ENCODE measurements around the gene ADGRB2. TPM values are rescaled to one million over a fixed set of nuclear protein-coding genes. Genes with fewer than 3 reads are reported as not detected.
A peak's percentile ranks its signal among the peaks of the same experiment; 100 is the strongest.

The ADGRB2 gene
- total and polyA plus RNA-seq, 2 of the 4 experiments (the other 2 are of a cell fraction): 2.2 to 11.9 TPM

DNA sequence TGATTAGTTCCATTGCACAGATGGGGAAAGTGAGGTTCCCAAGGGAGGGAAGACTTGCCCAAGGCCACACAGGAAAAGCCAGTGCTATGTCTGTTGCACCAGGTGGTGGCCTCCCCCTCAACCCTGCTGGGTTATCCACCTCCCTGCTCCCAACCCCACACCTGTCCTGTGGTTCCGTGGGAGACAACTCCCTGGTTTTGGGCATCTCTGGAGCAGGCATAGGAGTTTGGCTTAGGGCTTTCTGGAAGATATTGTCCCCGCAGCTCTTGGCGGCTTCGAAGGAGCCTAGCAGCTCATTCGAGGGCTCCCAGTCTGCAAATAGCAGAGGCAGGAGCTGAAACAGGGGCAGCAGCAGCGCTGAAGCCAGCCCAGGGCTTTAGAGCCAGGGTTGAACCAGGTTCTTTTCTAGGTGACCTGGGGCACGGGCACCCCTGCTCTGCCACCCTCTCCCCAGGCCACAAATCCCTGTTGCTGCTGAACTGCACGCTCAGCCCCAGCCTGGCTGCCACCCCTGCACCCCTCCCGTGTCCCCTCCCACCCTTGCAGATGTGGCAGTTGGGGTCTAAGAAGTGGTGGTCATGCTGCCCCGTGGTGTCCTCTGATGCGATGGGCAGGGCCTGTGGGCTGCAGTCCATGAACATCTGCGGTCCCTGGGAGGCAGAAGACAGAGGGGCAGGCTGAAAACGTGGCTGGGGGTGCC lies 29.6 kb upstream of the ADGRB2 start:
- no peak overlapping the region for H3K18ac ChIP-seq (ENCODE audit: low read depth, low read length)
- H2AK5ac ChIP-seq (ENCODE audit: low read depth, low read length): 0 out of 2 replicates have a peak overlapping the region, but pooled peaks have one; percentile 4
- no peak overlapping the region for H2AFZ ChIP-seq (replicated peaks; ENCODE audit: low read length, poor library complexity)
- POLR2A ChIA-PET (ENCODE audit: unreplicated experiment): no interaction called here
- H3K27me3 ChIP-seq (ENCODE audit: control insufficient read depth, insufficient read depth, low read length): no peaks in the 10 kb centered on the region
- no peak overlapping the region for H2BK120ac ChIP-seq (ENCODE audit: low read depth, low read length)
- TF ChIP-seq RCOR1 (IDR thresholded peaks at IDR 0.05; ENCODE audit: insufficient replicate concordance, low read length) (no peak), CHD1 (IDR thresholded peaks at IDR 0.05; ENCODE audit: low read depth, low read length) (no peak), MXI1 (IDR thresholded peaks at IDR 0.05; ENCODE audit: borderline replicate concordance, low read depth, low read length) (no peak), POLR2A (IDR thresholded peaks at IDR 0.05; ENCODE audit: low read depth, low read length) (no peak), BHLHE40 (IDR thresholded peaks at IDR 0.05; ENCODE audit: low read depth, low read length) (no peak), RAD21 (IDR thresholded peaks at IDR 0.05; ENCODE audit: low read length) (no peak), MAFK (IDR thresholded peaks at IDR 0.05; ENCODE audit: low read depth, low read length) (no peak), SMC3 (IDR thresholded peaks at IDR 0.05; ENCODE audit: low read depth, low read length) (no peak), FOS (IDR thresholded peaks at IDR 0.05; ENCODE audit: low read depth, low read length) (no peak), NFE2L2 (IDR thresholded peaks at IDR 0.05; ENCODE audit: low read depth, low read length) (no peak), MAZ (IDR thresholded peaks at IDR 0.05; ENCODE audit: borderline replicate concordance, low read depth, low read length) (no peak), RFX5 (IDR thresholded peaks at IDR 0.05; ENCODE audit: low read depth, low read length) (no peak), CEBPB (IDR thresholded peaks at IDR 0.05; ENCODE audit: low read depth, low read length) (no peak)
- TF ChIP-seq, protein P1, sequence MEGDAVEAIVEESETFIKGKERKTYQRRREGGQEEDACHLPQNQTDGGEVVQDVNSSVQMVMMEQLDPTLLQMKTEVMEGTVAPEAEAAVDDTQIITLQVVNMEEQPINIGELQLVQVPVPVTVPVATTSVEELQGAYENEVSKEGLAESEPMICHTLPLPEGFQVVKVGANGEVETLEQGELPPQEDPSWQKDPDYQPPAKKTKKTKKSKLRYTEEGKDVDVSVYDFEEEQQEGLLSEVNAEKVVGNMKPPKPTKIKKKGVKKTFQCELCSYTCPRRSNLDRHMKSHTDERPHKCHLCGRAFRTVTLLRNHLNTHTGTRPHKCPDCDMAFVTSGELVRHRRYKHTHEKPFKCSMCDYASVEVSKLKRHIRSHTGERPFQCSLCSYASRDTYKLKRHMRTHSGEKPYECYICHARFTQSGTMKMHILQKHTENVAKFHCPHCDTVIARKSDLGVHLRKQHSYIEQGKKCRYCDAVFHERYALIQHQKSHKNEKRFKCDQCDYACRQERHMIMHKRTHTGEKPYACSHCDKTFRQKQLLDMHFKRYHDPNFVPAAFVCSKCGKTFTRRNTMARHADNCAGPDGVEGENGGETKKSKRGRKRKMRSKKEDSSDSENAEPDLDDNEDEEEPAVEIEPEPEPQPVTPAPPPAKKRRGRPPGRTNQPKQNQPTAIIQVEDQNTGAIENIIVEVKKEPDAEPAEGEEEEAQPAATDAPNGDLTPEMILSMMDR (conservative IDR thresholded peaks at IDR 0.05; ENCODE audit: low read depth, low read length): no peak
- TF ChIP-seq, protein P2, sequence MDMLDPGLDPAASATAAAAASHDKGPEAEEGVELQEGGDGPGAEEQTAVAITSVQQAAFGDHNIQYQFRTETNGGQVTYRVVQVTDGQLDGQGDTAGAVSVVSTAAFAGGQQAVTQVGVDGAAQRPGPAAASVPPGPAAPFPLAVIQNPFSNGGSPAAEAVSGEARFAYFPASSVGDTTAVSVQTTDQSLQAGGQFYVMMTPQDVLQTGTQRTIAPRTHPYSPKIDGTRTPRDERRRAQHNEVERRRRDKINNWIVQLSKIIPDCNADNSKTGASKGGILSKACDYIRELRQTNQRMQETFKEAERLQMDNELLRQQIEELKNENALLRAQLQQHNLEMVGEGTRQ (IDR thresholded peaks at IDR 0.05; ENCODE audit: low read depth, low read length): no peak
- TF ChIP-seq, protein P3, sequence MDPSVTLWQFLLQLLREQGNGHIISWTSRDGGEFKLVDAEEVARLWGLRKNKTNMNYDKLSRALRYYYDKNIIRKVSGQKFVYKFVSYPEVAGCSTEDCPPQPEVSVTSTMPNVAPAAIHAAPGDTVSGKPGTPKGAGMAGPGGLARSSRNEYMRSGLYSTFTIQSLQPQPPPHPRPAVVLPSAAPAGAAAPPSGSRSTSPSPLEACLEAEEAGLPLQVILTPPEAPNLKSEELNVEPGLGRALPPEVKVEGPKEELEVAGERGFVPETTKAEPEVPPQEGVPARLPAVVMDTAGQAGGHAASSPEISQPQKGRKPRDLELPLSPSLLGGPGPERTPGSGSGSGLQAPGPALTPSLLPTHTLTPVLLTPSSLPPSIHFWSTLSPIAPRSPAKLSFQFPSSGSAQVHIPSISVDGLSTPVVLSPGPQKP (IDR thresholded peaks at IDR 0.05; ENCODE audit: borderline replicate concordance, low read depth, low read length): no peak
- no peak overlapping the region for H2BK5ac ChIP-seq (ENCODE audit: low read depth, low read length, poor library complexity, severe bottlenecking)
- no peak overlapping the region for H4K5ac ChIP-seq (ENCODE audit: low read depth, low read length)
- H3K56ac ChIP-seq (ENCODE audit: extremely low read depth, insufficient read depth, low read length): no peak overlapping the region
- H3K4ac ChIP-seq (ENCODE audit: low read depth, low read length): no peak overlapping the region
- H4K91ac ChIP-seq (ENCODE audit: insufficient read depth, low read depth, low read length): no peak overlapping the region
- H3K23ac ChIP-seq (ENCODE audit: low read depth, low read length): no peak overlapping the region
- no peak for ATAC-seq (ENCODE audit: low read depth)
- no peak overlapping the region for H3K9ac ChIP-seq (ENCODE audit: low read depth, low read length)
- H2BK15ac ChIP-seq (ENCODE audit: low read depth, low read length): no peak overlapping the region
- peaks cover 1% of the 10 kb centered on the region; the same call in 1 of the 2 replicates for H3K36me3 ChIP-seq (ENCODE audit: control insufficient read depth, insufficient read depth, low read length)
- peaks cover 11 to 45% of the 10 kb centered on the region in 2 experiments; a peak in 2 of 4 replicates for H3K79me1 ChIP-seq (ENCODE audit: low read depth in 1 of 2, low read length in 2 of 2)
- no peak for DNase-seq
- H3K9me1 ChIP-seq (ENCODE audit: insufficient read depth, low read length): peaks cover 18% of the 10 kb centered on the region
- intact Hi-C loops (cut with micrococcal nuclease): loop anchor here (10.0 kb wide), 2 partner anchors 271 to 359 kb away; no protein-coding TSS in a partner anchor
- peaks cover 24% of the 10 kb centered on the region for H4K20me1 ChIP-seq (ENCODE audit: insufficient read depth, low read length)
- H2AK9ac ChIP-seq (replicated peaks; ENCODE audit: low read depth, low read length, poor library complexity): no peak overlapping the region
- dilution Hi-C loops (cut with HindIII; ENCODE audit: low sequenced_read_pairs, unreplicated experiment): no loop called here
- H3K27ac ChIP-seq (ENCODE audit: insufficient read depth, low read length): no peak overlapping the region
- no peak overlapping the region for H3K4me2 ChIP-seq (ENCODE audit: low read depth, low read length)
- H3K4me3 ChIP-seq (ENCODE audit: insufficient read depth, low read depth, low read length): no peak overlapping the region
- peaks cover 25% of the 10 kb centered on the region for H3K4me1 ChIP-seq (ENCODE audit: control insufficient read depth, insufficient read depth, low read length)
- H2BK20ac ChIP-seq (ENCODE audit: low read depth, low read length): no peak overlapping the region
- H3K14ac ChIP-seq (replicated peaks; ENCODE audit: low read depth, low read length): no peak overlapping the region
- in situ Hi-C loops (cut with MboI; ENCODE audit: low sequenced_read_pairs): no loop called here
- 96% methylated on average over 4 of the region's 13 CpGs; no CpG with 5 or more reads in 1 of the 2 experiments for WGBS, 2 experiments (ENCODE audit: extremely low coverage in 2 of 2, insufficient read length in 1 of 2)
- CTCF ChIA-PET: no interaction called here
- BruUV-seq (replicated peaks): no TSS peak
- no peak overlapping the region for H4K8ac ChIP-seq (ENCODE audit: low read depth in 2 of 2, low read length in 2 of 2)
- no peaks in the 10 kb centered on the region for H3K9me3 ChIP-seq (ENCODE audit: control insufficient read depth, insufficient read depth, low read length)

All from IMR-90 (cell line).